GM21381 (cell line): ENCODE results near the gene TMEM222.
"Not testable (repeated sequence)": the region's sequence is repeated elsewhere in the genome, so short reads cannot be mapped to it uniquely, and the experiment has no call there.

ENCODE experiments used
- ATAC-seq: cut with Tn5 transposase; IDR thresholded peaks from one replicate; pipeline ENCODE4 v1.9.1; 2021; ENCODE audit warnings: mild to moderate bottlenecking, moderate library complexity; ENCODE audit not compliant: unreplicated experiment

Gene TMEM222

GRCh38 chr1:27377760-27378495 is 56.0 kb downstream of the TMEM222 start:
- no peak for ATAC-seq

GRCh38 chr1:27379564-27380122 is 57.7 kb downstream of the TMEM222 start:
- no peak for ATAC-seq

- no peak for ATAC-seq
Measured at GRCh38 chr1:27380224-27380623, 58.3 kb downstream of the TMEM222 start.

- no peak for ATAC-seq
Measured at GRCh38 chr1:27380766-27381733, 59.1 kb downstream of the TMEM222 start.

DNA sequence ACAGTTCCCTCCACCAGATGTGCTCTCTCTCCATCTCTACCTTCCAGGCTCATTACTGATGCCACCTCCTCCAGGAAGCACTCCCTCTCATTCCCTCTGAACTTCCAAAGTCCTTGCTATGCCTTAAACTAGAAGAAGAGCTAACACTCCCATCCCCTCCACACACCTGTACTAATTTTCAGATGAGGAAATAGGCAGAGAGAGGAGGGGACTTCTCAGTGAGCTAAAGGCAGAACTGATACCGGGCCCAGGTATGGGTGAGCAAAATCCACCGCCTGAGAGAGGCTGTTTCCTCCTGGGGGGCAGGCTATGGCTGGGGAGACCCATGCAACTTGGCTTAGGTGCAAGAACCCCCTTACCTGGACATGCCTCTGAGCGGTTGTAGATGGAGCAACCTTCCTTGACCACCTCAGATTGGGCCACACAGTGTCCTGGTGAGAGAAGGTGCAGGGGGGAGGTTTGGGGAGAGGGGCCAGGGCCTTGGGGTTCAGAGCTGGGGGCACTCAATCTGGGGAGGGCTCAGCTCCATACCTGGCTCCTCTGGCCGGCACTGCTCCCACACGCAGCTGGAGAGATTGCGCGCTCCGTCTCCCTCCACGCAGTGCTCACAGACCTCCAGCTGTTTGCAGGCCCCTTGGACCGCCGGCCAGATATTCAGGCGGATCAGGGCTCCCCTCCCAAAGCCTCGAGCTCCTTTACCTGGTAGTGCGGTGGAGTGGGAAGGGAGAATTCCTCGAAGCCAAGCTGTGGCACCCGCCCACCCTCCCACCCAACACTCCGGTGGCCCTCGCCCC is 60.2 kb downstream of the TMEM222 start:
- ATAC-seq = no peak

- no peak for ATAC-seq
Measured at GRCh38 chr1:27383039-27383605, 61.2 kb downstream of the TMEM222 start, which contains the start of gene CD164L2. CD164L2 (minus strand) TSS chr1:27383333; CDS start chr1:27383239, 94 bp downstream.

DNA sequence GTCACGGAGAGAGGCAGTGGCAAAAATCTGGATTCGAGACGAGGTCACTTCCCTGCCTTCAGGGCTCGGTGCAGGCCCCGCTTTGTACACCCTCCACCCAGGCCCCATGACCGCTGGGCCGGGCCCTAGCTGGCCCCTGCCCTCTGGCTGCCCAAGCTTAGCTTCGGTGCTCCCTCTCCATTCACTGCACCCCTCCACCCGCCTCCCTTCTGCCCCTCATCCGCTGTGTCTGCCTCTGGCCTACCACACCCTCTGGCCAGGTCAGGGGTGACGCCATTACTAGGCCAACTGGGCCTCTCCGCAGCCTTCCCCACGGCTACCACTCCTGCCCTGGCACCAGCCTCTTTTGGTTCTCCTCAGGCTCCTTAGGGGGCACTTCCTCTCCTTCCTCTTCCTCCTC is 61.7 kb downstream of the TMEM222 start:
- ATAC-seq = no peak

DNA sequence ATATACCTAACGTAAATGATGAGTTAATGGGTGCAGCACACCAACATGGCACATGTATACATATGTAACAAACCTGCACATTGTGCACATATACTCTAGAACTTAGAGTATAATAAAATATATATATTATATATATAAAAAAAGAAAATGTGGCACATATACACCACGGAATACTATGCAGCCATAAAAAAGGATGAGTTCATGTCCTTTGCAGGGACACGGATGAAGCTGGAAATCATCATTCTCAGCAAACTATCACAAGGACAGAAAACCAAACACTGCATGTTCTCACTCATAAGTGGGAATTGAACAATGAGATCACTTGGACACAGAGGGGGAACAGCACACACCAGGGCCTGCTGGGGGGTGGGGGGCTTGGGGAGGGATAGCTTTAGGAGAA is 62.8 kb downstream of the TMEM222 start:
- ATAC-seq = not testable (repeated sequence)
